CD4-positive, alpha-beta T cell treated with Interleukin-4 for 4 hours (primary cell): ENCODE results near the gene NEUROG2.

Experiments used
- DNase-seq: peaks from one replicate; pipeline ENCODE4 v3.0.0-alpha.2; 2020

NEUROG2 gene

GRCh38 chr4:112473985-112474384 lies 42.0 kb downstream of the NEUROG2 start:
- no peak for DNase-seq

- no peak for DNase-seq
Observed at GRCh38 chr4:112472318-112472717, 43.7 kb downstream of the NEUROG2 start.
